C4-2B (cell line): Measurements from ENCODE around the gene TSGA10IP.

ENCODE experiments used
- ZFX ChIP-seq: fragments of 450-650 bp; IDR thresholded peaks from 2 replicates; pipeline ENCODE4 v1.6.1; 2017
- TF ChIP-seq, protein P1 (sequence below): fragments of 450-650 bp; conservative IDR thresholded peaks from 2 replicates; pipeline ENCODE4 v1.5.1; 2017; ENCODE audit warnings: mild to moderate bottlenecking

DNA sequence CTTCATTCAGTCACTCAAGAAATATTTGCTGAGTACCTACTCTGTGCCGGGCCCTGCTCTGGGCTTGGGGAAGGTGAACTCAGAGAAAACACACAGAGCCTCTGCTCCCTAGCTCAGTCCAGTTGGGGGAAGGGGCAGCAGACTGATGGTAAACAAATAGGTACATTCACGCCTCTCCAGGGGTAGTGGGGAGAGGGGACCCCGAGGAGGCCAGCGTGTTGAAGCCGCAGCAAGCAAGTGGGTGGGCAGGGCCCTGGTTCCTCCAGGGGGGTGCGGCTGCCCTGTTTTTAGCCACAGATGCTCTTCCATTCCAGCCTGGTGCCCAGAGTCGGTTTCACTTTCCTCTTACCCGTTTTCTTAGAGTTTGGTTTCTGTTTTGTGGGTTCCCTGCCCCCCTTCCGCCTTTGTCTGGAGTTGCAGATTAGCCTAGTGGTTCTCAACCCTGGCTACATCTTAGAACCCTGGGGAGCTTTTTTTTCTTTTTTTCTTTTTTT is 17.3 kb upstream of the TSGA10IP start:
- TF ChIP-seq, protein P1, sequence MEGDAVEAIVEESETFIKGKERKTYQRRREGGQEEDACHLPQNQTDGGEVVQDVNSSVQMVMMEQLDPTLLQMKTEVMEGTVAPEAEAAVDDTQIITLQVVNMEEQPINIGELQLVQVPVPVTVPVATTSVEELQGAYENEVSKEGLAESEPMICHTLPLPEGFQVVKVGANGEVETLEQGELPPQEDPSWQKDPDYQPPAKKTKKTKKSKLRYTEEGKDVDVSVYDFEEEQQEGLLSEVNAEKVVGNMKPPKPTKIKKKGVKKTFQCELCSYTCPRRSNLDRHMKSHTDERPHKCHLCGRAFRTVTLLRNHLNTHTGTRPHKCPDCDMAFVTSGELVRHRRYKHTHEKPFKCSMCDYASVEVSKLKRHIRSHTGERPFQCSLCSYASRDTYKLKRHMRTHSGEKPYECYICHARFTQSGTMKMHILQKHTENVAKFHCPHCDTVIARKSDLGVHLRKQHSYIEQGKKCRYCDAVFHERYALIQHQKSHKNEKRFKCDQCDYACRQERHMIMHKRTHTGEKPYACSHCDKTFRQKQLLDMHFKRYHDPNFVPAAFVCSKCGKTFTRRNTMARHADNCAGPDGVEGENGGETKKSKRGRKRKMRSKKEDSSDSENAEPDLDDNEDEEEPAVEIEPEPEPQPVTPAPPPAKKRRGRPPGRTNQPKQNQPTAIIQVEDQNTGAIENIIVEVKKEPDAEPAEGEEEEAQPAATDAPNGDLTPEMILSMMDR, result no peak
- TF ChIP-seq ZFX, result no peak
